ENCODE data around the gene C6orf132.

C6orf132 gene

DNA sequence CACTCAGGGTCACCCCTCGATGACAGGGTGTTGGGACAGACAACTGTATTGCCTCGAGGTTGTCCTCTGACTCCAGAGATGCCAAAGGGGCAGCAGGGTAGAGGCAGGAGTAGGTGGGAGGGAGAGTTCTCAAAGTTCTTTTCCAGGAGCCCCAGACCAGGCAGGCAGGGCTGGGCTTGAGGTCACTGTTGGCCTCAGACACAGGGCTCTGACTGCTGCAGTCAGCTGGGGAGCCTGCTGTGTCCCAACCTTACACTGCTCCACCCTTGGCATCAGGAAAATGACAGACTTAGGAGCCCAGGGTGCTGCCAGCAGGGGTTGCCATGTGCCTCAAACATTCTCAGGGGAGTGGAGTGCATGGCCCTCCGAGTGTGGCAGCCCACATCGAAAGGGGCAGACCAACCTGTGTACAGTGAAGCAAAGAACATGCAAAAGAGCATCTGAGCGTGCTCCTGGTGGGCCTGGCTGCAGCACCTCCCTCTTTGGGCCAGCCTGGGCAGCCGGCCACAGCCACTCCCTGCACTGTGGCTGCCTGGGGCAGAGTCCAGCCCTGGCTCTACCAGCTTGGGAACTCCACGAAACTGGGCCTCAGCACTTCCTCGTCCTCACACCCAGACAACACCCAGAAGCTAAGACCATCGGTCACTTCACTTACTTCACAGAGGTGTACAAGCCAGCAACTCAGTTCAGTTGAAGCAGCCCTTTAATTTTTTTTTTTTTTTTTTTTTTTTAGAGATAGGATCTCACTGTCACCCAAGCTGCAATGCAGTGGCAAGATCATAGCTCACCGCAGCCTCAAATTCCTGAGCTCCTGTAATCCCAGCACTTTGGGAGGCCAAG lies 24.0 kb downstream of the C6orf132 start:
- peaks cover 5% of the 10 kb centered on the region for H3K4me1 ChIP-seq (ENCODE audit: control insufficient read depth, insufficient read depth, low read length)
- H3K36me3 ChIP-seq (ENCODE audit: control insufficient read depth in 2 of 2, insufficient read depth in 1 of 2, low read length in 2 of 2): no peaks in the 10 kb centered on the region
- H3K27ac ChIP-seq (ENCODE audit: extremely low read depth, low read depth, low read length): no peak overlapping the region
- POLR2A ChIA-PET: no interaction called here
- H3K4me3 ChIP-seq (ENCODE audit: low read depth, low read length): no peak overlapping the region
- H3K9me3 ChIP-seq (ENCODE audit: control insufficient read depth, insufficient read depth, low read depth, low read length): no peaks in the 10 kb centered on the region
- CTCF ChIA-PET: interaction anchor here (0.7 to 1.1 kb wide), 3 partner anchors 35 to 68 kb away, joined by 3 to 4 read pairs (median 3); no protein-coding TSS in a partner anchor
- no peak for TF ChIP-seq ZEB2 (tag by site-specific recombination; IDR thresholded peaks at IDR 0.05)
- TF ChIP-seq, protein P1, sequence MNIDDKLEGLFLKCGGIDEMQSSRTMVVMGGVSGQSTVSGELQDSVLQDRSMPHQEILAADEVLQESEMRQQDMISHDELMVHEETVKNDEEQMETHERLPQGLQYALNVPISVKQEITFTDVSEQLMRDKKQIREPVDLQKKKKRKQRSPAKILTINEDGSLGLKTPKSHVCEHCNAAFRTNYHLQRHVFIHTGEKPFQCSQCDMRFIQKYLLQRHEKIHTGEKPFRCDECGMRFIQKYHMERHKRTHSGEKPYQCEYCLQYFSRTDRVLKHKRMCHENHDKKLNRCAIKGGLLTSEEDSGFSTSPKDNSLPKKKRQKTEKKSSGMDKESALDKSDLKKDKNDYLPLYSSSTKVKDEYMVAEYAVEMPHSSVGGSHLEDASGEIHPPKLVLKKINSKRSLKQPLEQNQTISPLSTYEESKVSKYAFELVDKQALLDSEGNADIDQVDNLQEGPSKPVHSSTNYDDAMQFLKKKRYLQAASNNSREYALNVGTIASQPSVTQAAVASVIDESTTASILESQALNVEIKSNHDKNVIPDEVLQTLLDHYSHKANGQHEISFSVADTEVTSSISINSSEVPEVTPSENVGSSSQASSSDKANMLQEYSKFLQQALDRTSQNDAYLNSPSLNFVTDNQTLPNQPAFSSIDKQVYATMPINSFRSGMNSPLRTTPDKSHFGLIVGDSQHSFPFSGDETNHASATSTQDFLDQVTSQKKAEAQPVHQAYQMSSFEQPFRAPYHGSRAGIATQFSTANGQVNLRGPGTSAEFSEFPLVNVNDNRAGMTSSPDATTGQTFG (tag by site-specific recombination; IDR thresholded peaks at IDR 0.05; ENCODE audit: borderline replicate concordance): no peak
- TF ChIP-seq, protein P2, sequence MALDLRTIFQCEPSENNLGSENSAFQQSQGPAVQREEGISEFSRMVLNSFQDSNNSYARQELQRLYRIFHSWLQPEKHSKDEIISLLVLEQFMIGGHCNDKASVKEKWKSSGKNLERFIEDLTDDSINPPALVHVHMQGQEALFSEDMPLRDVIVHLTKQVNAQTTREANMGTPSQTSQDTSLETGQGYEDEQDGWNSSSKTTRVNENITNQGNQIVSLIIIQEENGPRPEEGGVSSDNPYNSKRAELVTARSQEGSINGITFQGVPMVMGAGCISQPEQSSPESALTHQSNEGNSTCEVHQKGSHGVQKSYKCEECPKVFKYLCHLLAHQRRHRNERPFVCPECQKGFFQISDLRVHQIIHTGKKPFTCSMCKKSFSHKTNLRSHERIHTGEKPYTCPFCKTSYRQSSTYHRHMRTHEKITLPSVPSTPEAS (tag by site-specific recombination; IDR thresholded peaks at IDR 0.05): no peak
- TF ChIP-seq, protein P3, sequence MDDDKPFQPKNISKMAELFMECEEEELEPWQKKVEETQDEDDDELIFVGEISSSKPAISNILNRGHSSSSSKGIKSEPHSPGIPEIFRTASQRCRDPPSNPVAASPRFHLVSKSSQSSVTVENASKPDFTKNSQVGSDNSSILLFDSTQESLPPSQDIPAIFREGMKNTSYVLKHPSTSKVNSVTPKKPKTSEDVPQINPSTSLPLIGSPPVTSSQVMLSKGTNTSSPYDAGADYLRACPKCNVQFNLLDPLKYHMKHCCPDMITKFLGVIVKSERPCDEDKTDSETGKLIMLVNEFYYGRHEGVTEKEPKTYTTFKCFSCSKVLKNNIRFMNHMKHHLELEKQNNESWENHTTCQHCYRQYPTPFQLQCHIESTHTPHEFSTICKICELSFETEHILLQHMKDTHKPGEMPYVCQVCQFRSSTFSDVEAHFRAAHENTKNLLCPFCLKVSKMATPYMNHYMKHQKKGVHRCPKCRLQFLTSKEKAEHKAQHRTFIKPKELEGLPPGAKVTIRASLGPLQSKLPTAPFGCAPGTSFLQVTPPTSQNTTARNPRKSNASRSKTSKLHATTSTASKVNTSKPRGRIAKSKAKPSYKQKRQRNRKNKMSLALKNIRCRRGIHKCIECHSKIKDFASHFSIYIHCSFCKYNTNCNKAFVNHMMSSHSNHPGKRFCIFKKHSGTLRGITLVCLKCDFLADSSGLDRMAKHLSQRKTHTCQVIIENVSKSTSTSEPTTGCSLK (tag by site-specific recombination; IDR thresholded peaks at IDR 0.05): no peak
- TF ChIP-seq ZNF302 (tag by site-specific recombination; IDR thresholded peaks at IDR 0.05; ENCODE audit: low read depth): no peak
- no peak for TF ChIP-seq ZNF514 (tag by site-specific recombination; IDR thresholded peaks at IDR 0.05)
- no peak for TF ChIP-seq ZSCAN30 (tag by site-specific recombination; IDR thresholded peaks at IDR 0.05)
- TF ChIP-seq, protein P4, sequence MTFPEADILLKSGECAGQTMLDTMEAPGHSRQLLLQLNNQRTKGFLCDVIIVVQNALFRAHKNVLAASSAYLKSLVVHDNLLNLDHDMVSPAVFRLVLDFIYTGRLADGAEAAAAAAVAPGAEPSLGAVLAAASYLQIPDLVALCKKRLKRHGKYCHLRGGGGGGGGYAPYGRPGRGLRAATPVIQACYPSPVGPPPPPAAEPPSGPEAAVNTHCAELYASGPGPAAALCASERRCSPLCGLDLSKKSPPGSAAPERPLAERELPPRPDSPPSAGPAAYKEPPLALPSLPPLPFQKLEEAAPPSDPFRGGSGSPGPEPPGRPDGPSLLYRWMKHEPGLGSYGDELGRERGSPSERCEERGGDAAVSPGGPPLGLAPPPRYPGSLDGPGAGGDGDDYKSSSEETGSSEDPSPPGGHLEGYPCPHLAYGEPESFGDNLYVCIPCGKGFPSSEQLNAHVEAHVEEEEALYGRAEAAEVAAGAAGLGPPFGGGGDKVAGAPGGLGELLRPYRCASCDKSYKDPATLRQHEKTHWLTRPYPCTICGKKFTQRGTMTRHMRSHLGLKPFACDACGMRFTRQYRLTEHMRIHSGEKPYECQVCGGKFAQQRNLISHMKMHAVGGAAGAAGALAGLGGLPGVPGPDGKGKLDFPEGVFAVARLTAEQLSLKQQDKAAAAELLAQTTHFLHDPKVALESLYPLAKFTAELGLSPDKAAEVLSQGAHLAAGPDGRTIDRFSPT (tag by site-specific recombination; IDR thresholded peaks at IDR 0.05): no peak
- TF ChIP-seq ZNF529 (tag by site-specific recombination; IDR thresholded peaks at IDR 0.05; ENCODE audit: insufficient replicate concordance): no peak
- no peak for TF ChIP-seq WT1 (tag by site-specific recombination; IDR thresholded peaks at IDR 0.05)
- no peak for TF ChIP-seq ZFP3 (tag by site-specific recombination; IDR thresholded peaks at IDR 0.05; ENCODE audit: low read depth)
- TF ChIP-seq ZBTB7A (tag by site-specific recombination; IDR thresholded peaks at IDR 0.05; ENCODE audit: low read depth): no peak
- no peak for TF ChIP-seq SETDB1 (IDR thresholded peaks at IDR 0.05; ENCODE audit: insufficient read length, low read length)
- TF ChIP-seq ZNF391 (tag by site-specific recombination; IDR thresholded peaks at IDR 0.05; ENCODE audit: borderline replicate concordance, low read depth): no peak
- no peak for TF ChIP-seq IKZF3 (tag by site-specific recombination; IDR thresholded peaks at IDR 0.05)
- no peak for TF ChIP-seq ZNF221 (tag by site-specific recombination; IDR thresholded peaks at IDR 0.05; ENCODE audit: borderline replicate concordance)
- TF ChIP-seq ZNF664 (tag by site-specific recombination; IDR thresholded peaks at IDR 0.05): no peak
- TF ChIP-seq ZNF292 (tag by site-specific recombination; IDR thresholded peaks at IDR 0.05; ENCODE audit: borderline replicate concordance, low read depth): no peak
- TF ChIP-seq ZBTB20 (tag by site-specific recombination; IDR thresholded peaks at IDR 0.05): no peak
- no peak for TF ChIP-seq ZNF146 (tag by site-specific recombination; IDR thresholded peaks at IDR 0.05)
- no peak for TF ChIP-seq ZNF645 (tag by site-specific recombination; IDR thresholded peaks at IDR 0.05)
- no peak for TF ChIP-seq ZBTB17 (tag by site-specific recombination; IDR thresholded peaks at IDR 0.05)
- TF ChIP-seq ZNF449 (tag by site-specific recombination; IDR thresholded peaks at IDR 0.05): peak; percentile 43; the same call in 1 of the 2 replicates
- no peak for TF ChIP-seq ZNF266 (tag by site-specific recombination; IDR thresholded peaks at IDR 0.05; ENCODE audit: low read depth)
- TF ChIP-seq ZNF19 (tag by site-specific recombination; IDR thresholded peaks at IDR 0.05; ENCODE audit: low read depth): no peak
- no peak for TF ChIP-seq ZNF2 (tag by site-specific recombination; IDR thresholded peaks at IDR 0.05)
- TF ChIP-seq ZIC2 (tag by site-specific recombination; IDR thresholded peaks at IDR 0.05): peak; percentile 92
